Fibroblast of skin of right quadriceps (primary cell): ENCODE data around the gene PLAC8.
"Not testable (repeated sequence)": the region's sequence is repeated elsewhere in the genome, so short reads cannot be mapped to it uniquely, and the experiment has no call there.

ENCODE experiments used
- DNase-seq: peaks from one replicate; pipeline ENCODE4 v3.0.0-alpha.2; 2013

Gene PLAC8, protein sequence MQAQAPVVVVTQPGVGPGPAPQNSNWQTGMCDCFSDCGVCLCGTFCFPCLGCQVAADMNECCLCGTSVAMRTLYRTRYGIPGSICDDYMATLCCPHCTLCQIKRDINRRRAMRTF

DNA sequence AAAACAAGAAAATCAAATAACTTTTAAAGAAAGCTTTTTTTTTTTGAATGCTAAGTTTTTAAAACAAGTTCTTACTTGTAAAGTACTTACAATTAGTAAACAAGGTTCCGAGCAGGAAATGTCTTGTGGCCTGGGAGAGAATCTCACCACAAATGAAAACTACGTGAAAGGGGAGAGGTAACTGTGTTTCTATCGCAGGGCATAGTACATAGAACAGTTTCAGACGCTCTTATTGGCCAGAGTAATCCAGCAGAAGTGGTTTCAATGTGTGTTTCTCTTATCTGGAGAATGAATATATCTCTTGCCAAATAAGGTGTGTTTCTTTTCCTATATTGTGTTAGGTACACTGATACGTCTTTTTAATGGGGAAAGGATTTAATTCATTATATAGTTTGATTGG lies at the start of gene PLAC8:
PLAC8 (minus strand) TSS at position 154 of the 400 bp plus-strand sequence. CDS start 6,808 bp downstream, outside the sequence.
- DNase-seq: no peak

DNA sequence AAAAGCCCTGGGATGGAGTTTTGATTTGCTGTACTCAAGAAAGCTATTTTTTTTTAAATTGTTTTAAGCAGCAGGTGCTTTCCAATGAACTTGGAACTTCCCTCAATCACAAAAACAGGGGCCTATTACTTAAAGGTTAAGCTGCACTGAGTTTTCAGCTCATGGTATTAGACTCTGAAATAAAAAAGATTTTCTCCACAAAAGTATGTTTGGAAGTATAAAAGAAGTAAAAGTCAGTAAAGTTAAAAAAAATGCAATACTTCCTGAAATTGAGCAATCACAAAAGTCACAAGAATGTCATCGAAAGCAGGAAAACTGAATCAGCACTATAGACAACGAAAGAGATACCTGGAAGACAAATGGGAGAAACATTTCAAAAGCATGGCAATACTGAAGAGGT lies 38.9 kb upstream of the PLAC8 start:
- no peak for DNase-seq

DNA sequence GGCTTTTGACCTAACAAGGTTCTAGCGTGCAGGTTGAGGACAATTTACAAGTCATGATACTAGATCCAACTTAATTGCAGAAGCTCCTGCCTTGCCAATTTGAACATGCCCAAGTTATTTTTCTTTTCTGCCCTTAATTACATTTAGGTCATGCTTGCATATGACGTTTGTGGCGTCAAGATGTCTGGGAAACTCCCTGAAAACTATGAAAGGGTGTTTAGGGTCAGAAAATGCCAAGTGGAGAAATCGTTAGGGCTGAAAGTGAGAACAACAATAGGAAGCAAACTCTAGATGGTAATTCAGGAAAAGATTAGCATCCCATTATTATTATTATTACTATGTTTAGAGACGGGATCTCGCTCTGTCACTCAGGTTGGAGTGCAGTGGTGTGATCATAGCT lies 38.2 kb upstream of the PLAC8 start:
- no peak for DNase-seq

DNA sequence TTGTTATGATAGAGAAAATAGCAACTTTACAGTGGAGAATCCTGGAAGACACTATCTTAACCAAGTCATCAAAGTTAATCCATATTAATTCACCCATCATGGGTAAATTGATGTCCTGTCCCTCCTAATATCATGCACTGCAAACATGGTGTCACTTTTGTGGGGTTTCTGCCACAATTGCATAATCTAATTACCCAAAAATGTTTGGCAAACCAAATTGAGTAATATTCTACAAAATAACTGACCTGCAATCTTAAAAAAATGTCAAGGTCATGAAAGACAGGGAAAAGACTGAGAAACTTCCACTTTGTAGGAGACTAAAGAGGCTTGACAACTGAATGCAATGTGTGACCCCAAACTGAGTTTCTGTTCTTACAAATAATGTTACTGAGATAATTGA lies 37.1 kb upstream of the PLAC8 start:
- no peak for DNase-seq

DNA sequence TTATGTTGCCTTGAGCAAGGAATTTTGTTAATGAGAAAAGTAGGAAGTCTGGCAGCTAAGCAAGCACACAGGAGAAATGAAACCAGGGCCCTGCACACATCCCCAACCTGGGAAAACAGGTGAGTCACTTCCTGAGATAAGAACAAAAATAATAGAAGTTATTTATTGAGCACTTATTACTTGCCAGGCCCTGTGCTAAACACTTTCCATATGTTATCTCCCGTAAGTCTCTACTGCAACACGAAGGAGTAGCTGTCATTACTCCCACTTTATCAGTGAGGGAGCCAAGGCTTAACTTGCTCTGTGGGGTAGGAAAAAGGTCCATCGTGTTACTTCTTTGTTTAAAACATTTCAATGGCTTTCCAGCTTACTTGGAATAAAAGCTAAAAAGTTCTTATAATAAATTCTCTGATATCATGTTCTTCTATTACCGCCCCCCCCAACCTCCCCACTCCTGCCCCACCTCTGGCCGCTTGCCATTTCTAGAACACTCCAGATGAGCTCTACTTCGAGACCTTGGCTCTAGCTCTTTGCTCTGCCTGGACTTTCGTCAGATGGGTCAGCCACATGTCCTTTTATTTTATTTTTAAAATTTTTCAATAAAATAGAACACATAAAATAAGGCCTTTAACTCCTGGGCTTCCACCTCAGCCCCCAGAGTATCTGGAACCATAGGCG lies 36.3 kb upstream of the PLAC8 start:
- peak; percentile 6 for DNase-seq

DNA sequence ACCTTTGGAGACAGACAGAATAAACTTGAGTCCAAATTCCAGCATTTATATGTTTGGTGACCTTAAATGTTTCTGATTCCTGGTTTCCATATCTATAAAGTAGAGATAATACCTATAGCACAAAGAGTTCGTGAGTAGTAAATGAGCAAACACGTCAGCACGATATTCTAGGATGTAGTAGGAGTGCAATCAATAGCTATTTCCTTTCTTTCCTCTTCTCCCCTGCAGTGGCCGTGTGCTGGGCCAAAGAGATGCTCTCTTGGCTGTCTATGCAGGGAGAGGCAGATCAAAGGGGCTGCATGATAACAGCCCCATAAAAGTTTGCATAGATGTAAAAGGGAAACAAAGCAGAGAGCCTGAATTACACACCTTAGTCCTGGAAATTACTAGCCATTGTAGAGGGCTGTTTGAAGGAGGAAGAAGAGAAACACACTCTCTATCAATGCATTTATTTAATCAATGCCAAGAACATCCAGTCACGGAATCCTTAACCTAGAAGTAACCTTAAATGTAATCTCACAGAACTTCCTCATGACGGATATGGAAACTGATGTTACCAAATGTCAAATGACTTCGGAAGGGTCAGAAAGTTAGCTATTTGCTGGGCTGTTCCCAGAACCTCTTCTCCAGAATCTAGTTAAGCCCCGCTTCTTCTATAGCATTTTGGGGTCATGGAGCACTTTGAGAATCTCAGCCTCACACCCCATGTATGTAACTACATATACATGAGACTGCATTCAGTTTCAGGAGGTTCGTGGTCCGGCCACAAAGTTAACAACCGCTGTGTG lies 35.5 kb upstream of the PLAC8 start:
- DNase-seq: no peak

DNA sequence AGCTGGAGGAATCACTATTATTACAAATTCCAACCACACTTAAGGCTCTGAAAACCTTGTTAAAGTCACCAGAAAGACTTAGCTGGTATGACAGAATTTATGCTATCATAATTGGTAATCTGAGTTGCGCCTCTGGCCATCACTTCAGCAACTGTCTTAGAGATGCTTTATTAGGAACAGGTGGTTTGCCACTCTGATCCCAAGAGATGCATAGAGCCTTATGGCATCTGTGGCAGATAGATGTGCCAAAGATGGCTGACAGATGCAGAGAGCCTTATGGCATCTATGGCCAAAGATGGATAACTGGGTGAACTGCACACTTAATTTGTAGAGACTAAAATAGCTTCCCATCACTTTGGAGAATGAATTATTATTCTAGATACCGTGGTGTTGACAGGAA lies 32.3 kb upstream of the PLAC8 start:
- no peak for DNase-seq

DNA sequence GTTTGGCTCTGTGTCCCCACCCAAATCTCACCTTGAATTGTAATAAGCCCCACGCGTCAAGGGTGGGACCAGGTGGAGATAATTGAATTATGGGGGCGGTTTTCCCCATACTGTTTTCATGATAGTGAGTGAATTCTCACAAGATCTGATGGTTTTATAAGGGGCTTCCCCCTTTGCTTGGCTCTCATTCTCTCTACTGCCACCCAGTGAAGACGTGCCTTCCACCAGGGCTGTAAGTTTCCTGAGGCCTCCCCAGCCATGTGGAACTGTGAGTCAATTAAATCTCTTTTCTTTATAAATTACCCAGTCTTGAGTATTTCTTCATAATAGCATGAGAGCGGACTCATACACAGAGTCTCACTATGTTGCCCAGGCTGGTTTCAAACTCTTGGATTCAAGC lies 31.2 kb upstream of the PLAC8 start:
- not testable (repeated sequence) for DNase-seq

DNA sequence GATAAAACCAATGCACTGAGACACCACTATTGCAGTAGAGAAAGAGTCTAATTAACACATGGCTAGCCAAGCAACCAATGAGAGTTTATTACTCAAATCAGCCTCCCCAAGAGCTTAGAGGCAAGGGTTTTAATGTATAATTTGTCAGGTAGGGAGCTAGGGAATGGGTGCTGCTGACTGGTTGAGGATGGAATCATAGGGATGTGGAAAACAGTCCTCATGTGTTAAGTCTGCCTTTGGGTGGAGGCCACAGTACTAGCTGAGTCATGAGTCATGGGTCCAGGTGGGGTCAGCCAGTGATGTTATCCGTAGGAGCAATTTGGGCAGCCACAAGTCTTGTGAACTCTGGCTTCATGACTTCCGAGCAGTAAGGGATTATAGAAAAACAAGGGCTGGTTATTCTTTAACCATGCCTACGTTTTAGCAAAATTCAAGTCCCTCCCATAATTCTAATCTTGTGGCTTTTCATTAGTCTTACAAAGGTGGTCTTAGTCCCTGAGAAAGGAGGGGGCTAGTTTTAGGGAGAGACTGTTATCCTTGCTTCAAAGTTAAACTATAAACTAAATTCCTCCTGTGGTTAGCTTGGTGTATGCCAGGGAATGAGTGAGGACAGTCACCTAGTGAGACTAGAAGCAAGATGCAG lies 25.1 kb upstream of the PLAC8 start:
- DNase-seq: no peak

DNA sequence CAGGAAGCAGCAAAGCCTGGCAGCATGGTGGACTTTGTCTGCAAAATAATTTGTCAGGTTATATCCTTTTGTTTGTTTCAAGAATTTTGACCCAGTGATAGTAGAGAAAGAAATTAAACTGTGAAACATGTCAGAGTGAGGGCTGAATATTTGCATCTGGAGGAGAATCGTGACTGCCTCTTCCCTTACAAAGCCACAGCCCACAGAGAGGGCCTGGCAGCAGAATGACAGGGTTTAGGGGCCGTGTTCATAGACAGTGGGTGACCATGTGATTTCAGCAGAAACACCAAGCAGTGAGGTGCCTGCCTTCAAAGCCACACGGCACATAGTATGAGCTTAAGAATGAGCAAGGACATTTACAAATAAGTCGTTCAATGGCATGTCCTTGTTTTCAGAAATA lies 24.4 kb upstream of the PLAC8 start:
- no peak for DNase-seq

DNA sequence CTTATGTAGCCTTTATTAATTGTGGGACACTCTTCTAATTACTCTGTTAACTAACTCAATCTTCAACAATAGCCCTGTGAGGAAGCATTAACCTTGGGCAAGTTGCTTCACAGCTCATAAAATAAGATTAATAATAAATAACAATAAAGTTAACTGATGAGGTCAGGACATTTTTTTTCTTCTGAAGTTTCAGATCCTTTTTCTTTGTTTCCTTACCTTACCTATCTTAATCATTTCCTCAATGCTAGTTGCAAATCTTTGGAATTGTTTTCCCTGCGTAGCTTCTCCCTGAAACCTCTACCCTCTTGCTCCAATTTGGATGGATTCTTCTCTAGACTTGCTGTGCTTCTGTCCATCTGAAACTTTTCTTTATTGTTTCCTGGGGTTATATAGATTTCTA lies 17.5 kb upstream of the PLAC8 start:
- no peak for DNase-seq

DNA sequence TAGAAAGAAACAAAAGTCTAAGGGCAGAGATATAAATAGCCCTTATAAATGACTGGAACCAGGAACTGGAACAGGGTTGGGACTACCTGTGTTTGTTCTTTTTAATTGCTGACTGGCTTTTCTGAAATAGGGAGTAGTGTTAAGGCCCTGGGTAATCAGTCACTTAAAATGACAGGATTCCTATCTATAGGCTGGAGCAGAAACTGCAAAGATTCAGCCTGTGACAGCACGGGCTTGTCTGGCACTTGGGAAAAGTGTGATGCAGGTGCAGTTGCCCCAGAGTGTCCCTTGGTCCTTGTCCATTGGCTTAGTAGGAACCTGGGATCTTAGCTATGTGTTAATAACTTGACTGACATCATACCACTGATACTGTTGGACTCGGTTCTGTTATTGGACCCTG lies 14.7 kb upstream of the PLAC8 start:
- DNase-seq: no peak

DNA sequence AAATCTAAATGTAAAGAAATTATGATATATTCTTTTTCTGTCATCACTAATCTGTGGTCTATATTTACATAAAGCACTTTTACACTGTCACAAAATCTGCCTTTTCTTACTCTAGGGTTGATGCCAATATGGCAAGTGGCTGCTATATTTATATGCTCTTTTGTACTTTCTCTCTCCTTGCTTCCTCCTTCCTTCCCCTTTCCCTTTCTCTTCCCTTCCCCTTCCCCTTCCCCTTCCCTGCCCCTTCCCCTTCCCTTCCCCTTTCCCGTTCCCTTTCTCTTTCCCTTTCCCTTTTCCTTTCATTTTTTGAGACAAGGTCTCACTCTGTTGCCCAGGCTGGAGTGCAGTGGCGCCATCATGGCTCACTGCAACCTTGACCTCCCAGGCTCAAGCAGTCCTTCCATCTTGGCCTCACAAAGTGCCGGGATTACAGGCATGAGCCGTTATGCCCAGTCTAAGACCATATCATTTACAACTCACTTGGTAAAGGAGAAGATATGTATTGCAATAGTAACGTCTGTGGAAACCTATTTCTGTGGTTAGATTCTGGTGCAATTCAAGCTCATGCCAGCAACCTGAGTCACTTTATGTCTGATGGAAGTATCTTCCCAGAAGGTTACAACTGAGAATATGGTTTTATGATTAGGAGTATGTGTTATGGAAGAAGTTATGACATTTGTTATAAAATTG lies 13.9 kb upstream of the PLAC8 start:
- DNase-seq: peak; percentile 88

DNA sequence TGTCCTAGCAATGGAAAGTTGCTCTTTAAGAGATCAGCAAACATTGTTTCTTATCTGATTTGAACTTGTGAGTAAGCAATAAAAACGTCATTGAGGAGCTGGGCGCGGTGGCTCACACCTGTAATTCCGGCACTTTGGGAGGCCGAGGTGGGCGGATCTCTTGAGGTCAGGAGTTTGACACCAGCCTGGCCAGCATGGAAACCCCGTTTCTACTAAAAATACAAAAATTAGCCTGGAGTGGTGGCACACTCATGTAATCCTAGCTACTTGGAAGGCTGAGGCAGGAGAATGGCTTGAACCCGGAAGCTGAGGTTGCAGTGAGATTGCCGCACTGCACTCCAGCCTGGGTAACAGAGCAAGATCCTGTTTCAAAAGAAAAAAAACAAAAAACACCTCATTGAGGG lies 11.2 kb upstream of the PLAC8 start:
- DNase-seq: no peak

DNA sequence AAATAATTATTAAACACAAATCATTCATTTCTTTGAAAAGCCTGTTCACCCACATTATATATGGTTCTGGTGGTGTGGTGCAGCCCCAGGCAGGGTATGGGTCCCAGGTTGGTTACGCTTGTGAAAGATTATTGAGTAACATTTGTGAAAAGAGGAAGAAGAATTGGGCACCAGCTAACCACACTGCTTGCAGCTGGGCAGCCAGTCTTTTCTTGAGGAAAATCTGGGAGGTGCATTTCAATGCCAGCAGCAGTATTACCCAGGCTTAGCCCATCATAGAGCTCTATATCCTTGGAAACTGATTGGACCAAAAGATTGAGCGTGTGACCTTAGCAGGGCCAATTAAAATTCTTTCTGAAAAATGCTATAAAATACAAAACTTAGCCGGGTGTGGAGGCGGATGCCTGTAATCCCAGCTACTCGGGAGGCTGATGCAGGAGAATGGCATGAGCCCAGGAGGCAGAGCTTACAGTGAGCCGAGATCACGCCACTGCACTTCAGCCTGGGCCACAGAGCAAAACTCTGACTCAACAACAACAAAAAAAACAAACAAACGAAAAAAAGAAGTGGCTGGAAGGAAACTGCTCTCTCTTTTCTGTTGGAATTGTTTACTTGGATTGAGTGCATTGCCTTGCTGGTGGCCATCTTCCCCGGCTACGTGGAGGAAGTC lies 9.7 kb upstream of the PLAC8 start:
- DNase-seq: no peak

DNA sequence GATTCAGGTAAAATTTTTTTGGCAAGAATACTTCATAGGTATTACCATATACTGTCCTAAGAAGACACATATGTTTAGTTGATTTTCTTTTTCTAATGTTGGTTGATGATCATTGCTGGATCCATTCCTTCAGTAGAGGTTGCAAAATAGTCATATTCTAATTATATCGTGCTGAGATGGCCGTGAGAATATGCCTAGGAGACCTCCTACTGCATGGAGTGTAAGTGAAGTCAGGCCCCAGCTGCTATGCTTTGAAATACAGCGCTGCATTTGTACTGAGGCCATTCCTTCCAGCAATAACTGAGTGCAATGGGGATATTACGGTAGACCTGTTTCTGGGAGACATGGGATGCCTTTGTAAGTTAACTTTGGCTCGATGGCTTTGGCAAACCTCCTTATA lies 6.7 kb upstream of the PLAC8 start:
- DNase-seq: no peak

DNA sequence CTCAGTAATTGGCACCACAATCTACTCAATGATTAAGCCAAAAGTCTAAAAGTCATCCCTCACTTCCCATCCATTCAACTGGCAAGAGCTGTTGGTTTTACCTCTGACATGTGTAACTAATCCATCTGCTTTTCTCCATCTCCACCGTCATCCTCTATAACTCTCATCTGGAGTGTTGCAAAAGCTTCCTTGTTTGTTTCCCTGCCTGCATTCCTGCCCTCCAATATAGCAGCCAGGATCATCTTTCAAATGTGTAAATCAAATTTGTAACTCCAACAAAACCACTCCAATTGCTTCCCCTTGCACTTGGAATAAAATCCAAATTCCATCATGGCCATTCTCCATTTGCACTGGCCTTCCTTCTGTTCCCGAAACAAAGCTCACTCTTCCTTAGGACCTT lies 4.3 kb upstream of the PLAC8 start:
- peak; percentile 71 for DNase-seq

DNA sequence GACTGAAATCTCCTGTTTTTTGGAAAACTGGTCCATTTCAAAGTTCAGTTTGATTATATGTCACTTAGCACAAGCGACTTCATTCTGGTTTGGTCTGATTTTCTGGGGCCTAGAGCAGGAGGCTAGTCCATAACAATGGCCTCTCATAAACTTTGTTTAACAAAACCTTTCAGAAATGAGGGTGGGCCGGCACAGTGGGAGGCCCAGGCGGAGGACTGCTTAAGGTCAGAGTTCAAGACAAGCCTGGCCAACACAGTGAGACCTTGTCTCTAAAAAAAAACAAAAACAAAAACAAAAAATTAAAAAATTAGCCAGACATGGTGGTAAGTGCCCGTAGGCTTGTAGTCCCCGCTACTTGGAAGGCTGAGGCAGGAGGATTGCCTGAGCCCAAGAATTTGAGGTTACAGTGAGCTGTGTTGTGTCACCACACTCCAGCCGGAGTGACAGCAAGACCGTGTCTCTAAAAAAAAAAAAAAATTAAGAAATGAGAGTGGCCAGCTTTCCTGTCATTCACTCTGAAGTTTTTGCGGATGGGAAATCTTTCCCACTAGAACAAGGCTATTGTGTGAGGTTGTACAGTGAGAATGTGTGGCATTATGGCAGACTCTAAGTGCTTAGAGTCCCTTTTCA lies 1.2 kb upstream of the PLAC8 start:
- DNase-seq: no peak

DNA sequence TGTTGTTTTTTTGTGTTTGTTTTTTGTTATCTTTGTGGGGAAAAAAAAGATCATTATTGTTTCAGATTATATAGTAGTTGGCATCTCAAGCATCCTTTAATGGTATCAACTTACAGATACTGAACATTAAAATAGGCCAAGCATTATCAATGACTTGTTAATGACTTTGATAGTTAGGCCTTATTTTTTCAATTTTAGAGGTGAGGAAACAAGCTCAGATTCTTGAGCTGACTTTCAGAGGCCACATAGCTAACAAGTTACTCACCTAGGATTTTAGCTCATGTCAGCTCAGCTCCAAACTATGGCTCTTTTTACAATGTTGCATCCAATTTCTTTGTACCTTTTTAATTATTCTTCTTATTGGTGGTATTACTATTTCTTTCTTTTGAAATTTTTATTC lies 471 bp upstream of the PLAC8 start:
- peak; percentile 66 for DNase-seq

DNA sequence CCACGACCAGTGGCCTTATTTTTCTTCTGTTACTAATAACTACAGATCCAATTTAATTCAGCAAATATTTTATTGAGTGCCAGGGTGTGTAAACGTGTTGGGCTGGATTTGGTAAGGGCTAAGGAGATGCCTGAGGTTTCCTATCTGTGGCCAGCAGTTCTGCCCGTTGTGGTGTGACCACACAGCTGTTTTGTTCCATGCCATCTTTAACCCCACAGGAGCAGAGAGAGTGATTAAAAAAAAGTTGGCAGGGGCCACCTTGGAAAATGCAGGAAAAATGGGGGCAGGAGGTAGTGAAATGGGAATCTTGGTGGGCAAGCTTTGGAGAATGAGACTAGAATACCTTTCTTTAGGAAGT lies 1.1 kb downstream of the PLAC8 start:
- no peak for DNase-seq

DNA sequence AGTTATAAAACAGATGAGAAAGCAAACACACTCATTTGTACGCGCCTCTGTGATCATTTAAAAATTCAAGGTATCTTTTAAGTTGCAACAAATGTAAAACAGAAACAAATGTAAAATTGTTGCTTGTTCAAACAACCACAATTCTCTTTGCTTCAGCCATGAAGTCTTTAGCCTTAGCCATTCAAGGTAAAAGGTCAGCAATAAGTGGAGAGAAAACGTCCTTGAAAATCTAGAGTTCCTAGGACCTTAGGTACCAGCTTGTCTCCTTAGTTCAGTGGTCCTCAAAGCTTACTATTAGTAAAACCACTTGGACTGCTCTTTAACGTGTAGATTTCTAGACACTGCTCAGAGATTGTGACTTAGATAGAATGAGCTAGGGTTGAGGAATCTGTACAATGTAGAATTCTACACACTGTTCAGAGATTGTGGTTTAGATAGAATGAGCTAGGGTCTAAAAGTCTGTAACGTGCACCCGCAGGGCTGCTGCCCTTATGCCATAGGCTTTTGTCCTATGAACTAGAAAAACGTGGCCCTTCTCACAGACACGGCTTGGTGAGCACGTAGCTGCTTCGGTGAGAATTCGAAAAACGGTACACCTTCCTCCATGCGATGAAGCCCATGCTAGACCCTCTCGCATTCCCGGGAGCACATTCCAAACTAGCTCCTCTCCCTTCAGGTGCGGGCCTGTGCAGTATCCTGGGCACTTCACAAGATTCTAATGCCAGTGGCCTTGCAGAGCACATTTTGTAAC lies 1.7 kb downstream of the PLAC8 start:
- DNase-seq: peak; percentile 69

DNA sequence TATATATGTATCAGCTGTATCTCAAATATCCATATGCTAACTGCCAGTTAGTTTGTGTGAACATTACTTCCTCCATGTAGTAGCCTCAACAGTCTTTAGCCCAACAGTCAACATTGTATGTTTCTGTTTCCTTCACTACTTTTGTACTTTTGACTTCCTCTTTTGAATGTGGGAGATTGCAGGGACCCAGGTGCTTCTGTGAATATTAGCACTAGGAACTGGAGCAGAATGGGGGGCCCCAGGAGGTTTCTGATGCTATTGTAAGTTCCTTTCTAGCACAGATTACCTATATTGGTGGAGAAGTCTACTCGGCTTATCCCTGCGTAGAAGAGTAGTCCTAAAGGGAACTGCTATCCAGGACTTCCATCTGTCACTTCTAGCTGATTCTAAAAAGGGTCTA lies 2.3 kb downstream of the PLAC8 start:
- no peak for DNase-seq
